Measurements from ENCODE around the gene IL5RA.

The IL5RA gene

GRCh38 chr3:3107181-3107580 is 3.0 kb downstream of the IL5RA start:
- DNase-seq: no peak

- DNase-seq: no peak
Observed at GRCh38 chr3:3105815-3106214, 4.4 kb downstream of the IL5RA start.

GRCh38 chr3:3105246-3105645 is 4.9 kb downstream of the IL5RA start:
- DNase-seq: no peak

GRCh38 chr3:3102751-3103150 is 7.4 kb downstream of the IL5RA start:
- no peak for DNase-seq

- DNase-seq: no peak
Observed at GRCh38 chr3:3101660-3102458, 8.3 kb downstream of the IL5RA start.

- no peak for DNase-seq
Observed at GRCh38 chr3:3097958-3098357, 12.2 kb downstream of the IL5RA start.

- no peak for DNase-seq
Observed at GRCh38 chr3:3089017-3089416, 21.2 kb downstream of the IL5RA start.

GRCh38 chr3:3087716-3088465 is 22.3 kb downstream of the IL5RA start:
- no peak for DNase-seq

GRCh38 chr3:3087279-3087678 is 22.9 kb downstream of the IL5RA start:
- no peak for DNase-seq

GRCh38 chr3:3086239-3086638 is 23.9 kb downstream of the IL5RA start:
- DNase-seq: no peak

- DNase-seq: no peak
Observed at GRCh38 chr3:3085782-3086181, 24.4 kb downstream of the IL5RA start.

- DNase-seq: no peak
Observed at GRCh38 chr3:3084890-3085289, 25.3 kb downstream of the IL5RA start.

GRCh38 chr3:3082234-3082924 is 27.8 kb downstream of the IL5RA start:
- DNase-seq: no peak

- DNase-seq: no peak
Observed at GRCh38 chr3:3081381-3082233, 28.6 kb downstream of the IL5RA start.

GRCh38 chr3:3080309-3080708 is 29.9 kb downstream of the IL5RA start:
- DNase-seq: no peak

GRCh38 chr3:3074551-3075257 is 35.5 kb downstream of the IL5RA start:
- DNase-seq: no peak

- no peak for DNase-seq
Observed at GRCh38 chr3:3071136-3071535, 39.0 kb downstream of the IL5RA start.

- DNase-seq: no peak
Observed at GRCh38 chr3:3069723-3070122, 40.5 kb downstream of the IL5RA start.

GRCh38 chr3:3068358-3068881 is 41.8 kb downstream of the IL5RA start:
- no peak for DNase-seq

- no peak for DNase-seq
Observed at GRCh38 chr3:3066910-3067309, 43.3 kb downstream of the IL5RA start.

- no peak for DNase-seq
Observed at GRCh38 chr3:3066378-3066777, 43.8 kb downstream of the IL5RA start.

GRCh38 chr3:3065876-3066275 is 44.3 kb downstream of the IL5RA start:
- no peak for DNase-seq

Data from stimulated activated CD4-positive, alpha-beta T cell treated with anti-CD3 and anti-CD28 coated beads, Interleukin-15, amount 100 ng/mL, for 24 hours (primary cell).